Nephron progenitor cell (in vitro differentiated cells): ENCODE measurements around the gene RPL21.

ENCODE experiments used
- DNase-seq: peaks from one replicate; pipeline ENCODE4 v3.0.0; 2021
- H3K27ac Mint-ChIP-seq: 2 replicates; pipeline ENCODE4 v1.8.0; 2021; ENCODE audit warnings: mild to moderate bottlenecking, moderate library complexity, mixed read lengths
- H3K27me3 Mint-ChIP-seq: 2 replicates; pipeline ENCODE4 v1.8.0; 2021; ENCODE audit warnings: mild to moderate bottlenecking, low read depth, mixed read lengths; ENCODE audit not compliant: poor library complexity
- H3K36me3 Mint-ChIP-seq: 2 replicates; pipeline ENCODE4 v1.8.0; 2021; ENCODE audit warnings: low read depth, mixed read lengths
- H3K4me1 Mint-ChIP-seq: 2 replicates; pipeline ENCODE4 v1.8.0; 2021; ENCODE audit warnings: mixed read lengths
- H3K4me3 Mint-ChIP-seq: 2 replicates; pipeline ENCODE4 v1.8.0; 2021; ENCODE audit warnings: mild to moderate bottlenecking, moderate library complexity, mixed read lengths
- H3K9me3 Mint-ChIP-seq: 2 replicates; pipeline ENCODE4 v1.8.0; 2021; ENCODE audit warnings: mild to moderate bottlenecking, moderate library complexity, mixed read lengths
- TF ChIP-seq, protein P1 (sequence below): fragments of 200-600 bp; sonication (generic); IDR thresholded peaks from 2 replicates; pipeline ENCODE4 v1.5.0; 2021; ENCODE audit warnings: antibody characterized with exemption

Gene RPL21

GRCh38 chr13:27252467-27252866 lies 1.1 kb downstream of the RPL21 start:
- Mint-ChIP-seq H3K27me3 (no peaks in the 10 kb centered on the region), H3K4me1 (peaks cover 37% of the 10 kb centered on the region), H3K36me3 (peaks cover 31% of the 10 kb centered on the region), H3K9me3 (no peaks in the 10 kb centered on the region), H3K27ac (peak overlapping the region; percentile 100), H3K4me3 (peak overlapping the region; percentile 99)
- TF ChIP-seq, protein P1, sequence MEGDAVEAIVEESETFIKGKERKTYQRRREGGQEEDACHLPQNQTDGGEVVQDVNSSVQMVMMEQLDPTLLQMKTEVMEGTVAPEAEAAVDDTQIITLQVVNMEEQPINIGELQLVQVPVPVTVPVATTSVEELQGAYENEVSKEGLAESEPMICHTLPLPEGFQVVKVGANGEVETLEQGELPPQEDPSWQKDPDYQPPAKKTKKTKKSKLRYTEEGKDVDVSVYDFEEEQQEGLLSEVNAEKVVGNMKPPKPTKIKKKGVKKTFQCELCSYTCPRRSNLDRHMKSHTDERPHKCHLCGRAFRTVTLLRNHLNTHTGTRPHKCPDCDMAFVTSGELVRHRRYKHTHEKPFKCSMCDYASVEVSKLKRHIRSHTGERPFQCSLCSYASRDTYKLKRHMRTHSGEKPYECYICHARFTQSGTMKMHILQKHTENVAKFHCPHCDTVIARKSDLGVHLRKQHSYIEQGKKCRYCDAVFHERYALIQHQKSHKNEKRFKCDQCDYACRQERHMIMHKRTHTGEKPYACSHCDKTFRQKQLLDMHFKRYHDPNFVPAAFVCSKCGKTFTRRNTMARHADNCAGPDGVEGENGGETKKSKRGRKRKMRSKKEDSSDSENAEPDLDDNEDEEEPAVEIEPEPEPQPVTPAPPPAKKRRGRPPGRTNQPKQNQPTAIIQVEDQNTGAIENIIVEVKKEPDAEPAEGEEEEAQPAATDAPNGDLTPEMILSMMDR, result no peak
- DNase-seq, result no peak

DNA sequence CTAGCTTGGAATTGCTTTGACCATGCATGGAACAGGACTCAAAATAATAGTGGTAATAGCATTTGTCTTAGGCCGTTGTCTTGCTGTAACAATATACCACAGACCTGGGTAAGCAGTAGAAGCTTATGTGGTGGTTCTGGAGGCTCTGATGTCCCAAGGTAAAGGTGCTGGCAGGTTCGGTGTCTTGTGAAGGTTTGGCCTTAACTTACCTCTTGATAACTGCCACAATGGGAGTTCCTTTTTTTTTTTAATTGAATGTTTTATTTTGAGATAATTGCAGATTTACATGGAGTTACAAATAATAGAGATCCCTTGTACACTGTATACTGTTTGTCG lies 5.8 kb downstream of the RPL21 start:
- no peak overlapping the region for H3K4me3 Mint-ChIP-seq
- H3K36me3 Mint-ChIP-seq, result peaks cover 59% of the 10 kb centered on the region
- no peaks in the 10 kb centered on the region for H3K9me3 Mint-ChIP-seq
- DNase-seq, result no peak
- H3K27me3 Mint-ChIP-seq, result no peaks in the 10 kb centered on the region
- H3K4me1 Mint-ChIP-seq, result peaks cover 20% of the 10 kb centered on the region
- peak overlapping the region; percentile 61 for H3K27ac Mint-ChIP-seq
- TF ChIP-seq, protein P1, result no peak

- H3K9me3 Mint-ChIP-seq, result no peaks in the 10 kb centered on the region
Measured at GRCh38 chr13:27257648-27258253, 6.4 kb downstream of the RPL21 start.

GRCh38 chr13:27258637-27259386 lies 7.5 kb downstream of the RPL21 start:
- Mint-ChIP-seq H3K4me3 (no peak overlapping the region), H3K36me3 (peaks cover 64% of the 10 kb centered on the region), H3K27ac (peak overlapping the region; percentile 19), H3K9me3 (no peaks in the 10 kb centered on the region), H3K4me1 (peaks cover 7% of the 10 kb centered on the region), H3K27me3 (no peaks in the 10 kb centered on the region)
- no peak for DNase-seq
- TF ChIP-seq, protein P1, result no peak

More at GRCh38 chr13:27257648-27258253, 6.4 kb downstream of the RPL21 start:
- Mint-ChIP-seq H3K27me3 (no peaks in the 10 kb centered on the region), H3K4me1 (peaks cover 17% of the 10 kb centered on the region), H3K36me3 (peaks cover 63% of the 10 kb centered on the region), H3K27ac (peak overlapping the region; percentile 61), H3K4me3 (no peak overlapping the region)
- no peak for DNase-seq
- TF ChIP-seq, protein P1, result no peak

- Mint-ChIP-seq H3K36me3 (peaks cover 60% of the 10 kb centered on the region), H3K4me1 (peaks cover 4% of the 10 kb centered on the region), H3K4me3 (no peak overlapping the region), H3K27ac (peak overlapping the region; percentile 84), H3K9me3 (no peaks in the 10 kb centered on the region), H3K27me3 (no peaks in the 10 kb centered on the region)
- TF ChIP-seq, protein P1, result no peak
- DNase-seq, result no peak
Measured at GRCh38 chr13:27259831-27260230, 8.5 kb downstream of the RPL21 start.

DNA sequence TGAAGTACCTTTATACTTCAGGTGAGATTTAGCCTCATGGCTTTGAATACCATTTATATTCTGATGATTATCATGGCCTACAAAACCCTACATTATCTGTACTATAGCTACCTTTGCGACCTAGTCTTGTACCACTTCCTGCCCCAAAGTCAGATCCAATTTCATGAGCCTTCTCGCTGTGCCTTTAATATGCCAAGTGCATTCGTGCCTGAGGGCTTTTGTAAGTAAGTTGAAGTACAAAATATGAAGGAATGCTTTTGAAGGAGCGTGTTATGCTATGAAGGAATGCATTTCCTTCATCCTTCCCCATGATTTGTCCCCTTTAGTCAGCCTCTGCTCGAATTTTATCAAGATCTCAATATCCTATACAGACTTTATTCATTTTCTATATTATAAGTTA lies 10.0 kb downstream of the RPL21 start:
- peaks cover 55% of the 10 kb centered on the region for H3K36me3 Mint-ChIP-seq
- H3K4me1 Mint-ChIP-seq, result peaks cover 4% of the 10 kb centered on the region
- TF ChIP-seq, protein P1, result no peak
- no peak for DNase-seq
- no peaks in the 10 kb centered on the region for H3K9me3 Mint-ChIP-seq
- H3K27me3 Mint-ChIP-seq, result no peaks in the 10 kb centered on the region
- no peak overlapping the region for H3K4me3 Mint-ChIP-seq
- H3K27ac Mint-ChIP-seq, result peak overlapping the region; percentile 50
